OCI-LY7 (cell line): ENCODE data around the gene TPCN1. TPM values are rescaled to one million over a fixed set of nuclear protein-coding genes. Genes with fewer than 3 reads are reported as not detected.
A peak's percentile ranks its signal among the peaks of the same experiment; 100 is the strongest.

Experiments used
- BruUV-seq: library from RNA; stranded (reverse); fragments of 400-500 nt; replicated peaks from 2 replicates; lab custom pipeline; 2021; lab: Mats Ljungman, UMichigan
- CTCF ChIA-PET: fragments of 300-600 bp; sonication (Branson Sonifier 250); formaldehyde crosslinking; loops from one replicate; lab custom pipeline; 2022; ENCODE audit warnings: antibody characterized with exemption; ENCODE audit not compliant: unreplicated experiment; lab: Charles Lee
- POLR2A ChIA-PET: fragments of 300-600 bp; sonication (Branson Sonifier 250); formaldehyde crosslinking; loops from one replicate; lab custom pipeline; 2022; ENCODE audit warnings: antibody characterized with exemption; lab: Charles Lee
- DNase-seq: peaks from one replicate; pipeline ENCODE4 v3.0.0-alpha.2; 2015; ENCODE audit warnings: low spot score
- H2AFZ ChIP-seq: fragments of 200-600 bp; sonication (generic), shearing (Covaris generic); 2 replicates; pipeline ENCODE4 v1.6.1; 2014; ENCODE audit warnings: mild to moderate bottlenecking, antibody characterized with exemption, low read length, moderate library complexity
- H3K27ac ChIP-seq: fragments of 200-600 bp; sonication (generic); 2 replicates; pipeline ENCODE4 v1.5.1; 2014; ENCODE audit warnings: mixed run types, low read depth, mild to moderate bottlenecking, moderate library complexity, low read length, inconsistent platforms; ENCODE audit not compliant: poor library complexity, severe bottlenecking
- H3K36me3 ChIP-seq: fragments of 200-600 bp; sonication (generic); 2 replicates; pipeline ENCODE4 v1.6.1; 2014; ENCODE audit warnings: mild to moderate bottlenecking, antibody characterized with exemption, low read length, moderate library complexity, mixed read lengths; ENCODE audit not compliant: insufficient read depth
- H3K4me1 ChIP-seq: fragments of 200-600 bp; sonication (generic); 2 replicates; pipeline ENCODE4 v1.5.1; 2014; ENCODE audit warnings: mild to moderate bottlenecking, low read length; ENCODE audit not compliant: insufficient read depth, poor library complexity, severe bottlenecking
- H3K4me2 ChIP-seq: fragments of 200-600 bp; sonication (generic); 2 replicates; pipeline ENCODE4 v1.6.1; 2014; ENCODE audit warnings: mild to moderate bottlenecking, low read length
- H3K4me3 ChIP-seq: fragments of 200-600 bp; sonication (generic); 2 replicates; pipeline ENCODE4 v1.5.1; 2014; ENCODE audit warnings: mild to moderate bottlenecking, low read depth, low read length; ENCODE audit not compliant: poor library complexity, severe bottlenecking
- H3K79me2 ChIP-seq: fragments of 200-600 bp; sonication (generic); 2 replicates; pipeline ENCODE4 v1.6.1; 2016; ENCODE audit warnings: low read depth, mild to moderate bottlenecking, low read length, moderate library complexity, mixed read lengths; ENCODE audit not compliant: insufficient read depth
- H3K9me2 ChIP-seq: fragments of 200-600 bp; sonication (generic); 2 replicates; pipeline ENCODE4 v1.6.1; 2016; ENCODE audit warnings: mild to moderate bottlenecking, low read length, mixed read lengths; ENCODE audit not compliant: insufficient read depth
- H3K9me3 ChIP-seq: fragments of 200-600 bp; sonication (generic); 2 replicates; pipeline ENCODE4 v1.6.1; 2014; ENCODE audit warnings: mild to moderate bottlenecking, mixed run types, low read length, mixed read lengths
- H4K20me1 ChIP-seq: fragments of 200-600 bp; sonication (generic); 2 replicates; pipeline ENCODE4 v1.6.1; 2014; ENCODE audit warnings: mild to moderate bottlenecking, antibody characterized with exemption, low read length, moderate library complexity, mixed read lengths; ENCODE audit not compliant: insufficient read depth
- EZH2phosphoT487 ChIP-seq: fragments of 200-600 bp; sonication (generic); IDR thresholded peaks from 2 replicates; pipeline ENCODE4 v1.6.1; 2018; ENCODE audit warnings: low read depth, borderline replicate concordance, mild to moderate bottlenecking, mixed run types, antibody characterized with exemption, low read length, moderate library complexity, mixed read lengths
- intact Hi-C: fragments of 100-400 bp; cut with micrococcal nuclease; formaldehyde crosslinking; loops from one replicate; pipeline ENCODE4 v1.10.0; 2022; ENCODE audit not compliant: unreplicated experiment
- total RNA-seq, 2 experiments: library from RNA; depleted of rRNA in 1 of 2; stranded (reverse); fragments of >200 nt in 1 of 2; shearing (Covaris generic) in 1 of 2; gene quantifications; 2 replicates each; pipeline ENCODE4 v1.2.3, GENCODE V29; 2014 to 2022
- TF ChIP-seq, protein P1 (sequence below): fragments of 200-600 bp; sonication (generic); conservative IDR thresholded peaks from 2 replicates; pipeline ENCODE4 v1.5.1; 2014; ENCODE audit warnings: mild to moderate bottlenecking, antibody characterized with exemption, low read length, moderate library complexity, mixed read lengths

TPCN1 gene
- total RNA-seq, 2 experiments from 2014 or later = 96.0 to 160 TPM

DNA sequence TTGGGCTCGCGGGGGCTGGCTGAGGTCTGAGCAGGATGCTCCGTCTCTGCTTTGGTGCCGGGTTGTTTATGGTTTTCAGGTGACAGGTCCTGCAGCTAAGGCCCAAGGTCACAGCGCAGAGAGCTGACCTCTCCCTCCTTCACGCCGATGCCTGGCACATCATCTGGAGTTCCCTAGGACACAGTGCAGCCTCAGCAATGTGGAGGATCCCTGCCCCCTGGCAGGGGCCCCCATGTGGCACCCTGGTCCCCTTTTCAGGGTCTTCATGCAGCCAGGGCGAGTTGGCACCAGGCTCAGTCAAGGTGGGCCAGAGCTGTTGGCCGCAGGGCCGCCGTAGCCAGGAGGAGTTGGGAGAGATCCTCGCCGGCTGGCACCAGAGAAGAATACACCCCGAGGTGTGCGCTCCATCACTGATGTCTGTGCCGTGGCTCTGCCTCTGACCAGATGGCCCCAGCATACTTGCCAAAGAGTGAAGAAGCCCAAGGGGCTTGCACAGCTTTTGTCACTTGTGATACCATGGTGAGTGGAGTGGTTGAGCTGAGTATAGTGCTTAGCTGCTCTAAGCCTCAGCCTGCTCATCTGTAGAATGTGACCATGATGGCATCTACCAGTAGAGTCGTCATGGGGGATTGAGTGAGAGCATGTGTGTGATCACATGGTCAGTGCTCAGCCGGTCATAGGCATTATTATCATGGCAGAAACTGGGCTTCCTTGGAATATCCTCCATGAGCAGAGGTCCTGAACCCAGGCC lies 11.0 kb downstream of the TPCN1 start:
- Histone ChIP-seq H2AFZ (no peak overlapping the region), H4K20me1 (no peaks in the 10 kb centered on the region), H3K9me3 (no peaks in the 10 kb centered on the region), H3K4me1 (peaks cover 68% of the 10 kb centered on the region), H3K27ac (peak overlapping the region; percentile 74), H3K4me3 (peak overlapping the region; percentile 5), H3K36me3 (peaks cover 92% of the 10 kb centered on the region), H3K9me2 (no peaks in the 10 kb centered on the region), H3K79me2 (peaks cover 64% of the 10 kb centered on the region; the same call in 1 of the 2 replicates), H3K4me2 (peak overlapping the region; percentile 50)
- ChIA-PET POLR2A (interaction anchor here (1.0 to 1.9 kb wide), 3 partner anchors 8 to 29 kb away, joined by 4 to 8 read pairs (median 5); no protein-coding TSS in a partner anchor), CTCF (no interaction called here)
- intact Hi-C loops = no loop called here
- no peak for DNase-seq
- TF ChIP-seq, protein P1, sequence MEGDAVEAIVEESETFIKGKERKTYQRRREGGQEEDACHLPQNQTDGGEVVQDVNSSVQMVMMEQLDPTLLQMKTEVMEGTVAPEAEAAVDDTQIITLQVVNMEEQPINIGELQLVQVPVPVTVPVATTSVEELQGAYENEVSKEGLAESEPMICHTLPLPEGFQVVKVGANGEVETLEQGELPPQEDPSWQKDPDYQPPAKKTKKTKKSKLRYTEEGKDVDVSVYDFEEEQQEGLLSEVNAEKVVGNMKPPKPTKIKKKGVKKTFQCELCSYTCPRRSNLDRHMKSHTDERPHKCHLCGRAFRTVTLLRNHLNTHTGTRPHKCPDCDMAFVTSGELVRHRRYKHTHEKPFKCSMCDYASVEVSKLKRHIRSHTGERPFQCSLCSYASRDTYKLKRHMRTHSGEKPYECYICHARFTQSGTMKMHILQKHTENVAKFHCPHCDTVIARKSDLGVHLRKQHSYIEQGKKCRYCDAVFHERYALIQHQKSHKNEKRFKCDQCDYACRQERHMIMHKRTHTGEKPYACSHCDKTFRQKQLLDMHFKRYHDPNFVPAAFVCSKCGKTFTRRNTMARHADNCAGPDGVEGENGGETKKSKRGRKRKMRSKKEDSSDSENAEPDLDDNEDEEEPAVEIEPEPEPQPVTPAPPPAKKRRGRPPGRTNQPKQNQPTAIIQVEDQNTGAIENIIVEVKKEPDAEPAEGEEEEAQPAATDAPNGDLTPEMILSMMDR = no peak
- TF ChIP-seq EZH2phosphoT487 = no peak
- BruUV-seq = no TSS peak

DNA sequence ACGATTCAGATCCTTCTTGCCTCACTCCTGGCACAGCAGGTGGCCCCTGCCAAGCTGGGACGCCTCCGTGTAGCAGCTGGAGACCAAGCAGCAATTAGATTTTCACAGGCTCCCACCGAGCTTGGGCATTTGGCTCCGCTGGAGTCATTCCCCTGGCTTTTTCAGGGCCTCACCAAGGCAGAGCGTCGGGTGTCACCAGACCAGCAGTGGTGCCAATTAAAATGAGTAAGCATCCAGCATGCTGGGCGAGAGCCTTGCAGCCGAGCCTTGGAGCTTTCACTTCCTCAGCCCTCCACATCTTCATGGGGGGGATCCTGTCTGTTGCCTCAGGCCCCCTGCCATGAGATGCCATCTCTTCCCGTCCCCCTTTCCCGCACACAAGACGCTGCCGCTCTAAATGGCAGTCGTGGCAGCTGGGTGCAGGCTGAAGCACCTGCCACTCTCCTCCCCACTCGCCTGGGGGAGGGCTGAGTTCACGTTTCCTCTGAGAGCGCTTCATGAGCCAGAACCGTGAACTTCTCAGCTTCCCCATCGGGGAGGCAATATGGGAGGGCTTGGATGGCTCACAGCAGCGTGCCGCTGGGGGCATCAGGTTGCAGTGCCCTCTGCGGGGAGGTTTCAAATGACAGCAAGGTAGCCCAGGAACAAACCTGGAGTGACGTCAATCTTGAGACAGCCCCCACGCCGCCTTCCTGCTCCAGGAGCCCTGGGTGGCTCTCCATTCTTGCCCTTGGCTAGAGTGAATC lies 11.7 kb downstream of the TPCN1 start:
- H3K27ac ChIP-seq = peak overlapping the region; percentile 74
- H2AFZ ChIP-seq = no peak overlapping the region
- DNase-seq = peak; percentile 94
- TF ChIP-seq EZH2phosphoT487 = no peak
- TF ChIP-seq, protein P1 = peak; percentile 76
- no peaks in the 10 kb centered on the region for H4K20me1 ChIP-seq
- BruUV-seq = TSS peak; percentile 75
- peaks cover 92% of the 10 kb centered on the region for H3K36me3 ChIP-seq
- peaks cover 62% of the 10 kb centered on the region for H3K4me1 ChIP-seq
- H3K4me3 ChIP-seq = peak overlapping the region; percentile 19
- H3K79me2 ChIP-seq = peaks cover 60% of the 10 kb centered on the region; the same call in 1 of the 2 replicates
- intact Hi-C loops = loop anchor here (1.0 kb wide), 1 partner anchor 36 kb away; no protein-coding TSS in a partner anchor
- H3K4me2 ChIP-seq = peak overlapping the region; percentile 50
- H3K9me3 ChIP-seq = no peaks in the 10 kb centered on the region
- no peaks in the 10 kb centered on the region for H3K9me2 ChIP-seq
- ChIA-PET CTCF (interaction anchor here (0.6 kb wide), 1 partner anchor 226 kb away, joined by 3 read pairs; no protein-coding TSS in a partner anchor), POLR2A (interaction anchor here (1.0 to 1.9 kb wide), 4 partner anchors 9 to 25 kb away, joined by 3 to 8 read pairs (median 4); no protein-coding TSS in a partner anchor)
